Mesendoderm (in vitro differentiated cells): ENCODE measurements around the gene TMEM38A.

Source experiments
- DNase-seq: peaks from one replicate; pipeline ENCODE4 v3.0.0; 2013
- H2AK5ac ChIP-seq: 2 replicates; pipeline ENCODE4 v1.6.1; 2013; ENCODE audit warnings: low read length, inconsistent platforms
- H2BK120ac ChIP-seq: 2 replicates; pipeline ENCODE4 v1.6.1; 2013; ENCODE audit warnings: low read depth, mild to moderate bottlenecking, low read length, moderate library complexity, mixed read lengths
- H2BK15ac ChIP-seq: replicated peaks from 2 replicates; pipeline ENCODE4 v1.6.1; 2013; ENCODE audit warnings: low read depth, mild to moderate bottlenecking, moderate library complexity
- H2BK5ac ChIP-seq: 2 replicates; pipeline ENCODE4 v1.6.1; 2013; ENCODE audit warnings: low read length, inconsistent platforms
- H3K18ac ChIP-seq: 2 replicates; pipeline ENCODE4 v1.6.1; 2013; ENCODE audit warnings: mild to moderate bottlenecking, low read length, mixed read lengths
- H3K23ac ChIP-seq: one replicate; pipeline ENCODE4 v1.6.1; 2013; ENCODE audit warnings: low read length
- H3K27ac ChIP-seq: 2 replicates; pipeline ENCODE4 v1.5.1; 2013; ENCODE audit warnings: low read depth, mild to moderate bottlenecking, inconsistent platforms, low read length, moderate library complexity
- H3K27me3 ChIP-seq: 2 replicates; pipeline ENCODE4 v1.6.1; 2013; ENCODE audit warnings: low read length, control low read depth, mild to moderate bottlenecking, inconsistent platforms; ENCODE audit not compliant: insufficient read depth, poor library complexity
- H3K36me3 ChIP-seq: 2 replicates; pipeline ENCODE4 v1.6.1; 2013; ENCODE audit warnings: low read length, inconsistent platforms; ENCODE audit not compliant: control insufficient read depth, insufficient read depth
- H3K4ac ChIP-seq: one replicate; pipeline ENCODE4 v1.6.1; 2013; ENCODE audit warnings: low read depth, mild to moderate bottlenecking, low read length, moderate library complexity
- H3K4me1 ChIP-seq: 2 replicates; pipeline ENCODE4 v1.6.1; 2013; ENCODE audit warnings: low read depth, low read length, inconsistent platforms; ENCODE audit not compliant: control insufficient read depth
- H3K4me2 ChIP-seq: 2 replicates; pipeline ENCODE4 v1.6.1; 2013; ENCODE audit warnings: low read length
- H3K4me3 ChIP-seq: 2 replicates; pipeline ENCODE4 v1.5.1; 2013; ENCODE audit warnings: mild to moderate bottlenecking, low read length
- H3K56ac ChIP-seq: one replicate; pipeline ENCODE4 v1.6.1; 2013; ENCODE audit warnings: low read length
- H3K79me1 ChIP-seq: 2 replicates; pipeline ENCODE4 v1.6.1; 2013; ENCODE audit warnings: low read length, inconsistent platforms
- H3K79me2 ChIP-seq: 2 replicates; pipeline ENCODE4 v1.6.1; 2013; ENCODE audit warnings: mild to moderate bottlenecking, low read length; ENCODE audit not compliant: control insufficient read depth, insufficient read depth
- H3K9ac ChIP-seq: 2 replicates; pipeline ENCODE4 v1.6.1; 2013; ENCODE audit warnings: low read length, inconsistent platforms
- H4K5ac ChIP-seq: one replicate; pipeline ENCODE4 v1.6.1; 2013; ENCODE audit warnings: low read length
- H4K8ac ChIP-seq: one replicate; pipeline ENCODE4 v1.6.1; 2013; ENCODE audit warnings: low read depth, mild to moderate bottlenecking, control low read depth, low read length, moderate library complexity
- WGBS: extraction: QIAGEN DNeasy Blood & Tissue Kit; methylation state at CpG from one replicate; pipeline ENCODE4 v1.1.7; 2013; ENCODE audit warnings: low lambda C conversion rate, missing lambda C conversion rate; ENCODE audit not compliant: insufficient coverage; ENCODE audit errors: extremely low coverage; 5-methylcytosine and 5-hydroxymethylcytosine counted together

TMEM38A gene

GRCh38 chr19:16623576-16623975, 37.4 kb upstream of the TMEM38A start:
- H2AK5ac ChIP-seq, result no peak overlapping the region
- no peak overlapping the region for H3K27ac ChIP-seq
- no peak overlapping the region for H3K18ac ChIP-seq
- H3K4ac ChIP-seq, result no peak overlapping the region
- no peak overlapping the region for H3K9ac ChIP-seq
- peaks cover 91% of the 10 kb centered on the region for H3K79me2 ChIP-seq
- no peak overlapping the region for H2BK5ac ChIP-seq
- H2BK15ac ChIP-seq, result no peak overlapping the region
- H3K36me3 ChIP-seq, result peaks cover 2% of the 10 kb centered on the region
- no peaks in the 10 kb centered on the region for H3K27me3 ChIP-seq
- no peak for DNase-seq
- no CpG with 5 or more reads among the region's 6 CpGs for WGBS
- no peak overlapping the region for H3K56ac ChIP-seq
- H4K8ac ChIP-seq, result no peak overlapping the region
- no peak overlapping the region for H3K23ac ChIP-seq
- H3K79me1 ChIP-seq, result peaks cover 48% of the 10 kb centered on the region
- peaks cover 4% of the 10 kb centered on the region for H3K4me1 ChIP-seq
- no peak overlapping the region for H3K4me3 ChIP-seq
- H3K4me2 ChIP-seq, result no peak overlapping the region
- H4K5ac ChIP-seq, result no peak overlapping the region
- H2BK120ac ChIP-seq, result no peak overlapping the region

DNA sequence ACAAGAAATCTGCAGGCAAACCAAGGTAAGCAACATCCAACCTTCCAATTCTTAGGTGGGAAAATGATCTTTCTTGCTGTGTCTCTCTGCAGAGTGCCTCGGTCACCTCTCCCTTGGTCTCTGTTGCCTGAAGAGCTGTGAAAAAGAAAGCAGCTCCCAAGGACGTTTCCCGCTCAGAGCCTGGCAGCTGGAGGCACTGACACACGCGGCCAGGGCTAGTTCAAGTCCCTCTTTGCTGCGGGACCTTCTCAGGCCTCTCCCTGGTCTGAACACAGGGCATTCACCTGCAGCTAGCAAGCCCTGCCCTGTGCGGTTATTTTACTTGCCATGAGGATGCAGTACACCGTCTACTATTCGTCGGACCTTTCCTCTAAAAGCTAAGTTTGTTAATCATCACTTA, 36.7 kb upstream of the TMEM38A start:
- Histone ChIP-seq H3K79me1 (peaks cover 42% of the 10 kb centered on the region), H3K79me2 (peaks cover 85% of the 10 kb centered on the region), H4K8ac (no peak overlapping the region), H2AK5ac (no peak overlapping the region), H3K18ac (no peak overlapping the region), H3K4ac (no peak overlapping the region), H2BK15ac (no peak overlapping the region), H2BK120ac (no peak overlapping the region), H3K4me1 (peaks cover 3% of the 10 kb centered on the region), H3K9ac (no peak overlapping the region), H4K5ac (no peak overlapping the region), H2BK5ac (no peak overlapping the region), H3K27me3 (no peaks in the 10 kb centered on the region), H3K4me3 (no peak overlapping the region), H3K4me2 (no peak overlapping the region), H3K56ac (no peak overlapping the region), H3K27ac (no peak overlapping the region), H3K23ac (no peak overlapping the region), H3K36me3 (peaks cover 2% of the 10 kb centered on the region)
- no peak for DNase-seq
- WGBS, result no CpG with 5 or more reads among the region's 10 CpGs

DNA sequence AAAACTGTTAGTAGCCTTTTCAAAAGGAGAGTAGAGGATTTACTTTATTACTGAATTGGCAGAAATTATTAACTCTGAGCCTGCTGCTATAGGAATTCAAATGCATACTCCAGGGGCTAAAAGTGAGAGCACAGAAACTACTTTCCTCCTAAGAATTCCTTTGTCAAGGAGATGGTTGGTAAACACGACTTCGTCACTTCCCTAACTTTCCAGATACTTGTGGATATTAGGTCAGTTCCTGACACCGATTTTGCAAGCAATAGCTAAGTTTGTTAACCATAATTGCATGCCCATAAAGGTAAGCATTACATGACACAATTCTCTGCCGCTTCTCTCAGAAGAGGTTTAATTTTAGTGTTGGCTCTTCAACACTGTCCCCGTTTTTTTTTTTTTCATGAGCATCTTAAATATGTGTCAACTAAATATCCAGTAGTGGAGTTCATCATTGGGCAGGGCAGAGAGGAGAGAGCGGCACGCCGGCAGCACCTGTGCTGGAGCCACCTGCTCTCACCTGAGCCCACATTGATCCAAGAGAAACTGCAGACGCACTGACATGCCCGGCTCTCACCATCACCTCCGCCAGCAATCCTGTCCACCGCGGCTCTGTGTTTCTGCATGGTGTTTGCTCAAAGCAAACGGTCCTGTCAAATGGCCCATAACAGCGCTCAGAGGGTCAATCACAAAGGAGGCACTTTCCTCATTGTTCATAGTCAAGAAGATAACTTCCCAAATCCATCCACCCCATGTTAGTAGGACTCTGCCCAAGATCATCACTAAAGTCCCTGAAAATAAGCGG, 35.6 kb upstream of the TMEM38A start:
- H3K56ac ChIP-seq, result no peak overlapping the region
- peaks cover 3% of the 10 kb centered on the region for H3K4me1 ChIP-seq
- no peak overlapping the region for H2AK5ac ChIP-seq
- no peak for DNase-seq
- H2BK120ac ChIP-seq, result no peak overlapping the region
- no peak overlapping the region for H3K23ac ChIP-seq
- H3K27ac ChIP-seq, result no peak overlapping the region
- no peaks in the 10 kb centered on the region for H3K27me3 ChIP-seq
- no peak overlapping the region for H3K4me2 ChIP-seq
- no CpG with 5 or more reads among the region's 16 CpGs for WGBS
- no peak overlapping the region for H2BK15ac ChIP-seq
- H3K79me2 ChIP-seq, result peaks cover 73% of the 10 kb centered on the region
- H3K9ac ChIP-seq, result peak overlapping the region; percentile 1
- no peak overlapping the region for H3K4me3 ChIP-seq
- no peak overlapping the region for H3K4ac ChIP-seq
- H4K5ac ChIP-seq, result no peak overlapping the region
- peaks cover 35% of the 10 kb centered on the region for H3K79me1 ChIP-seq
- no peak overlapping the region for H3K18ac ChIP-seq
- H2BK5ac ChIP-seq, result no peak overlapping the region
- no peak overlapping the region for H4K8ac ChIP-seq
- H3K36me3 ChIP-seq, result peaks cover 2% of the 10 kb centered on the region

DNA sequence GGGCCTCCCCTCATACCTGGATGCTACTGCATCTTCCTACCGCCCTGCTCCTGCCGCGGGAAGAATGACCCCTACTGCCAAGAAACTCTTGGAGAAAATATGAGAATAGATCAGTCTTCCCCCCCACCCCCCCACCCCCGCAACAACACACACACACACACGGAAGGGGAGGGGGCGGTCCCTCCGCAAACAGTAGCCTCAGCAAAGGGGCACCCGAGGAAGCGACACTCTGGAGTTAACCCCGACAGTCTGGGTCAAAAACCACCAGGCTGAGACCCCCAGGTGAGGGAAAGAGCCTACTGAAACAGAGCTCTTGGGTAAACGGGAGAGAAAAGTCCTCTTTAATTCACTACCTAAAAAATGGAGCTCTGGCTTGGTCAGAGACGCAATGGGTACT, 34.1 kb upstream of the TMEM38A start:
- no peak overlapping the region for H4K5ac ChIP-seq
- H3K79me1 ChIP-seq, result peaks cover 29% of the 10 kb centered on the region
- peak overlapping the region; percentile 68 for H3K9ac ChIP-seq
- H2BK120ac ChIP-seq, result no peak overlapping the region
- H3K4me2 ChIP-seq, result peak overlapping the region; percentile 82
- H3K23ac ChIP-seq, result no peak overlapping the region
- H3K27ac ChIP-seq, result no peak overlapping the region
- H3K4ac ChIP-seq, result no peak overlapping the region
- peaks cover 3% of the 10 kb centered on the region for H3K4me1 ChIP-seq
- H3K27me3 ChIP-seq, result no peaks in the 10 kb centered on the region
- H3K18ac ChIP-seq, result no peak overlapping the region
- H3K56ac ChIP-seq, result peak overlapping the region; percentile 84
- no peak overlapping the region for H2BK5ac ChIP-seq
- no peak overlapping the region for H2AK5ac ChIP-seq
- no peak overlapping the region for H4K8ac ChIP-seq
- peak overlapping the region; percentile 68 for H3K4me3 ChIP-seq
- no peak overlapping the region for H2BK15ac ChIP-seq
- no peak for DNase-seq
- H3K36me3 ChIP-seq, result peaks cover 5% of the 10 kb centered on the region
- no CpG with 5 or more reads among the region's 12 CpGs for WGBS
- H3K79me2 ChIP-seq, result peaks cover 59% of the 10 kb centered on the region

GRCh38 chr19:16627193-16627927, 33.6 kb upstream of the TMEM38A start:
- Histone ChIP-seq H3K9ac (peak overlapping the region; percentile 68), H4K5ac (no peak overlapping the region), H2BK15ac (no peak overlapping the region), H3K27me3 (no peaks in the 10 kb centered on the region), H3K56ac (peak overlapping the region; percentile 84), H2BK5ac (no peak overlapping the region), H3K79me2 (peaks cover 53% of the 10 kb centered on the region), H3K23ac (no peak overlapping the region), H3K18ac (peak overlapping the region; percentile 7), H3K36me3 (peaks cover 5% of the 10 kb centered on the region), H3K27ac (no peak overlapping the region), H2BK120ac (no peak overlapping the region), H2AK5ac (no peak overlapping the region), H3K4ac (peak overlapping the region; percentile 84), H3K79me1 (peaks cover 26% of the 10 kb centered on the region), H3K4me1 (peaks cover 3% of the 10 kb centered on the region), H4K8ac (no peak overlapping the region), H3K4me3 (peak overlapping the region; percentile 68), H3K4me2 (peak overlapping the region; percentile 82)
- WGBS, result no CpG with 5 or more reads among the region's 52 CpGs
- DNase-seq, result peak; percentile 34
